A673 (cell line): Measurements from ENCODE around the gene PPP6R2. TPM values are rescaled to one million over a fixed set of nuclear protein-coding genes. Genes with fewer than 3 reads are reported as not detected.
"Not testable (repeated sequence)": the region's sequence is repeated elsewhere in the genome, so short reads cannot be mapped to it uniquely, and the experiment has no call there.

ENCODE experiments used
- BruUV-seq: library from RNA; stranded (reverse); fragments of 400-500 nt; replicated peaks from 2 replicates; lab custom pipeline; 2021; lab: Mats Ljungman, UMichigan
- CTCF ChIA-PET: fragments of 300-600 bp; sonication (Branson Sonifier 250); formaldehyde crosslinking; loops from one replicate; lab custom pipeline; 2022; ENCODE audit warnings: antibody characterized with exemption; lab: Charles Lee
- POLR2A ChIA-PET: fragments of 300-600 bp; sonication (Branson Sonifier 250); formaldehyde crosslinking; loops from one replicate; lab custom pipeline; 2022; ENCODE audit warnings: antibody characterized with exemption; ENCODE audit not compliant: low non-redundant PET; lab: Charles Lee
- DNase-seq: peaks from one replicate; pipeline ENCODE4 v3.0.0-alpha.2; 2015; ENCODE audit warnings: low spot score
- H3K27ac ChIP-seq: fragments of 200-600 bp; sonication (generic); 2 replicates; pipeline ENCODE4 v1.5.1; 2016; ENCODE audit warnings: mixed run types, low read depth, mild to moderate bottlenecking, mixed read lengths, antibody characterized with exemption, low read length; ENCODE audit not compliant: poor library complexity, severe bottlenecking
- H3K27me3 ChIP-seq: fragments of 200-600 bp; sonication (generic); replicated peaks from 2 replicates; pipeline ENCODE4 v1.6.1; 2017; ENCODE audit warnings: mixed run types, low read depth, mild to moderate bottlenecking, mixed read lengths, antibody characterized with exemption, low read length; ENCODE audit not compliant: insufficient read depth, poor library complexity
- H3K36me3 ChIP-seq: fragments of 200-600 bp; sonication (generic); 2 replicates; pipeline ENCODE4 v1.6.1; 2016; ENCODE audit warnings: mixed run types, mild to moderate bottlenecking, mixed read lengths, antibody characterized with exemption, low read length; ENCODE audit not compliant: insufficient read depth, poor library complexity, severe bottlenecking
- H3K4me1 ChIP-seq: fragments of 200-600 bp; sonication (generic); 2 replicates; pipeline ENCODE4 v1.6.1; 2017; ENCODE audit warnings: mixed run types, mild to moderate bottlenecking, mixed read lengths, antibody characterized with exemption, low read length; ENCODE audit not compliant: insufficient read depth, poor library complexity, severe bottlenecking
- H3K4me3 ChIP-seq: fragments of 200-600 bp; sonication (generic); 2 replicates; pipeline ENCODE4 v1.5.1; 2016; ENCODE audit warnings: low read depth, mixed run types, mild to moderate bottlenecking, mixed read lengths, low read length; ENCODE audit not compliant: poor library complexity, severe bottlenecking
- H3K9me3 ChIP-seq: fragments of 200-600 bp; sonication (generic); 2 replicates; pipeline ENCODE4 v1.6.1; 2016; ENCODE audit warnings: mixed run types, low read depth, mild to moderate bottlenecking, mixed read lengths, antibody characterized with exemption, low read length; ENCODE audit not compliant: poor library complexity, severe bottlenecking
- CTCF ChIP-seq: fragments of 300-800, 200-600 bp; sonication (generic); conservative IDR thresholded peaks from 2 replicates; pipeline ENCODE4 v1.5.1; 2017; ENCODE audit warnings: low read depth, mild to moderate bottlenecking, antibody characterized with exemption, low read length, moderate library complexity, mixed read lengths
- EZH2 ChIP-seq: fragments of 200-600 bp; sonication (generic); IDR thresholded peaks from 2 replicates; pipeline ENCODE4 v1.6.1; 2017; ENCODE audit warnings: borderline replicate concordance, low read depth, mild to moderate bottlenecking, mixed read lengths, antibody characterized with exemption, low read length; ENCODE audit not compliant: poor library complexity, severe bottlenecking
- intact Hi-C: fragments of 100-400 bp; cut with micrococcal nuclease; formaldehyde crosslinking; loops from one replicate; pipeline ENCODE4 v1.10.0; 2022; ENCODE audit not compliant: unreplicated experiment
- total RNA-seq: library from RNA; stranded (reverse); gene quantifications from 2 replicates; pipeline ENCODE4 v1.2.3, GENCODE V29; 2021

PPP6R2 gene
- total RNA-seq, 1 experiment from 2014 or later: 64.6 TPM

GRCh38 chr22:50406416-50407170 is 63.5 kb downstream of the PPP6R2 start:
- intact Hi-C loops: no loop called here
- ChIA-PET POLR2A (no interaction called here), CTCF (no interaction called here)
- H3K4me3 ChIP-seq: no peak overlapping the region
- no TSS peak for BruUV-seq
- TF ChIP-seq CTCF (no peak), EZH2 (no peak)
- H3K27me3 ChIP-seq: no peaks in the 10 kb centered on the region
- H3K27ac ChIP-seq: no peak overlapping the region
- peaks cover 14% of the 10 kb centered on the region for H3K36me3 ChIP-seq
- H3K4me1 ChIP-seq: no peaks in the 10 kb centered on the region
- H3K9me3 ChIP-seq: no peaks in the 10 kb centered on the region
- no peak for DNase-seq

GRCh38 chr22:50408311-50408710 is 65.2 kb downstream of the PPP6R2 start:
- POLR2A ChIA-PET: no interaction called here
- TF ChIP-seq CTCF: no peak
- no peak for TF ChIP-seq EZH2
- Histone ChIP-seq H3K4me3 (no peak overlapping the region), H3K27ac (no peak overlapping the region), H3K36me3 (peaks cover 14% of the 10 kb centered on the region), H3K9me3 (no peaks in the 10 kb centered on the region), H3K27me3 (no peaks in the 10 kb centered on the region), H3K4me1 (no peaks in the 10 kb centered on the region)
- CTCF ChIA-PET: no interaction called here
- intact Hi-C loops: no loop called here
- DNase-seq: no peak
- BruUV-seq: no TSS peak

GRCh38 chr22:50408954-50409353 is 65.8 kb downstream of the PPP6R2 start:
- H3K9me3 ChIP-seq, BruUV-seq, POLR2A ChIA-PET, DNase-seq, CTCF ChIA-PET, H3K27me3 ChIP-seq, H3K27ac ChIP-seq, H3K4me3 ChIP-seq, intact Hi-C loops, H3K4me1 ChIP-seq: not testable (repeated sequence)
- H3K36me3 ChIP-seq: peaks cover 20% of the 10 kb centered on the region
